Spleen (tissue), 7 donors: ENCODE results near the gene ERG28.

Experiments
- CTCF ChIP-seq, 11 experiments: fragments of 200-600 bp in 7 of 11; fragments of 450-650 bp in 4 of 11; sonication (generic) in 4 of 11; IDR thresholded peaks in 8 of 11; conservative IDR thresholded peaks in 3 of 11; 1 replicate in 7 of 11; 2 replicates in 4 of 11; pipeline versions ENCODE4 v1.4.0 to v1.8.0; 2016 to 2021; ENCODE audit warnings: antibody characterized with exemption in 11 of 11, inconsistent platforms in 4 of 11, mild to moderate bottlenecking in 1 of 11
- POLR2A ChIP-seq, 3 donors: fragments of 450-650 bp; IDR thresholded peaks; one replicate each; pipeline ENCODE4 v1.5.1; 2017; ENCODE audit warnings: antibody characterized with exemption in 3 of 3, mild to moderate bottlenecking in 1 of 3
- donor health status: DM: no; HTN: no; CAD: no; lungs with moderate emphysema.
- donor health status: DM: no; HTN: no; CAD: no.
- donor health status: DM: no; HTN: no; CAD: no.

GRCh38 chr14:75685910-75686309 lies 25.2 kb upstream of the ERG28 start:
- TF ChIP-seq POLR2A (IDR thresholded peaks at IDR 0.05) (no peak), CTCF (IDR thresholded peaks at IDR 0.05 in 8 of 11, conservative IDR thresholded peaks at IDR 0.05 in 3 of 11) (no peak)
